KG1 (cell line): ENCODE results near the gene STRA6.
"Not testable (repeated sequence)": the region's sequence is repeated elsewhere in the genome, so short reads cannot be mapped to it uniquely, and the experiment has no call there.

Experiments used
- DNase-seq: peaks from one replicate; lab custom pipeline; 2025; lab: John Stamatoyannopoulos, UW

Gene STRA6

DNA sequence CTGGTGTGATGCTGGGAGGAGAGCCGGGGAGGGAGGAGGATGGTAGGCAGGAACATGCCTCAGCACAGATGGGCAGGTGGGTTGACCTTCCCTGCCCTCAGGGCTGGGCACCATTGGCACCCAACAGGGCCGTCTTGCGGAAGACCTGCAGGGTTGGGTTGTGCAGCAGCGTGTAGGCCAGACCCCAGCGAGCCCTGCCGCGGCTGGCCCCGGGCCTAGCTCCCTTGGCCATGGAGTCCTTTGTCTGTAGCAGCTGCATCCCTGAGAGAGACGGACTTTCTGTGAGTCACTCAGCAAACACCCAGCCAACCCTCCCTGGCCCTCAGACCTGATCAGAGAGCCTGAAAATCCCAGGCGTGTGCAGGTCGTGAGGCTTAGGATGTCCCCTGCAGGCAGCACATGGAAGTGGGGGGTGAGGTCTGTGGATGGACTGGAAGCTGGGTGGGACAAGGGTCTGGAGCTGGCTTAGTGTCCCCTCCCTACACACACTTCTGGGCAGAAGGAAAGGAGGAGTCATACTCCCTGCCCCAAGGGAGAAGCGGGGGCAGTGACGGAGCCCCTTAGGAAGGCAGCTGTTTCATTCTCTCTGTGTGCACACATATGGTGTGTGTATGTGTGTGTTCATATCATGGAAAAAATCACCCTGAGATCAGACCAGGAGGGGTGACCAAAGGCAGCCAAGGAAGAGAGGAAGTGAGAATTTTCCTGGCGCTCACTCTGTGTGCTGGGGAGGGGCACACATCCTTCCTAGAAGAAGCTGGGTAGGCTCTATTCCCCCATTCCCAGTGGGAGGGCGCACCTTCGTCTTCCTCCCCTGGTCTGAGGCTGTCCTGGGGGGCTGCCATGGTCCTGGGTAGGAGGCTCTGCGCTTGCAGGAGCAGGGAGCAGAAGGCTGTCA lies 22.4 kb downstream of the STRA6 start:
- DNase-seq = no peak

DNA sequence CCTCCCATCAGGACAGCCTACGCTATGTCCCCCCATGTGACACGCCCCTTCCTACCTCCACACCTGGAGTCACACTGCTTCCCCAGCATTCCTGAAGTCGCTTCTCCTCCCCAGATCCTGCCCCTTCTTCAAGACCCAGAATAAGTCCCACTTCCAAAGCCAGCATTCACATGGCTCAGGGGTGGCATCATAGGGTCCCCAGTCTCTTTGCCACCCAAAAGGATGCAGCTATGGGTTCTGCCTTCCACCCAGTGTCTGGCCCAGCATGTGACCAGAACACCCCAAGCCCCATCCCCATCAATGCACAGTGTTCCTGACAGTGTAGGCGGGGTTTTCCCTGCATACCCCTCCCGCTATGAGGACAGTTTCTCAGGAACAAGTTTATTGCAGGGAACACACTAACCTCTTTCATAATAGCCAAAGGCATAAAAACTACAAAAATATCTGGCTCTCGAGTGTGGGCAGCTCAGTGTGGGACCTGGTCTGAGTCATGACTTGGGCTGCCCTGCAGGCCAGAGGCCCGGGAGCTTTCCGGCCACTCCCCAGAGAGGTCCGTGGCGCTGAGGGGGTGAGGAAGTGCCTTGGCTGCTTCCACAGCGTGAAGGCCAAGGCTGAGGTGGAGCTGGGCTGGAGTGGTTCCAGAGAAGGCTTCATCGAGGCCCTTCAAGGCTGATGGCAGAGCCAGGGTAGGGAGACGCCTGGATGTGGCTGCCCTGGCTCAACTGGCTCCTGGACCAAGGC lies 23.3 kb downstream of the STRA6 start:
- DNase-seq = no peak

DNA sequence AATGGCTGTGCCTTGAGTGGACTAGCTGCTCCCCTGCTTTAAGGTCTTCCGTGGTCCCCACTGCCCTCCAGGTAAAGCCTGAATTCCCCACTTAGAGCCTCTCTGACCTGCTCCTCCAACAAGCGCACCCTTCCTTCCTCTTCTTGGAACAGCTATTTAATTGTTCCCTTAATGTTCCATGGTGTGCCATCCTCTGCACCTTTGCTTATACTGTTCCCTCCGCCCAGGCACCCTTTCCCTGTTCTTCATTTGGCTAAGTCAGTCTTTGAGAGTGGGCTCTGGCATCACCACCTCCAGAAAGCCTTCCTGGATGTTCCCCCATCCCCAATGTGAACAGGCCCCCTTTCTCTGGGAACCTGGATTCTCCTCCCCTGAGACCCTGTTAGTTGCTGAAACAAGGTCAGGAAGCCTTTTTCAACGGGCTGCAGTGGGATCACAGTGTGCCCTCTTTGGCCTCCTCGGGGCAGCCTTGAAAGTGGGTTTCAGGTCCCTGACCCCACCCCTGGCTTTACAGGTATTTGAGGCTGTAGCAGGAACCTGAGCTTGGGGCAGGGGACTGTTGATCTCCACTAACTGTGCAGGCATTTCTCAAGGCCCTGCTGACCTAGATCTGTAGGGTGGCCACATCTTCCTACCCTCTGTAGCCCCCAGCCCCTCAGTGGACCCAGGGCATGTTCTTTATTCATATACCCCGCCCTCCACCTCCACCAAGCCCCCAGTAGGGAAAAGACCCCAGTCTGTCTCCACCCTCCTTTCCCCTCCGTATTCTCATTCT lies 24.1 kb downstream of the STRA6 start:
- DNase-seq = no peak

DNA sequence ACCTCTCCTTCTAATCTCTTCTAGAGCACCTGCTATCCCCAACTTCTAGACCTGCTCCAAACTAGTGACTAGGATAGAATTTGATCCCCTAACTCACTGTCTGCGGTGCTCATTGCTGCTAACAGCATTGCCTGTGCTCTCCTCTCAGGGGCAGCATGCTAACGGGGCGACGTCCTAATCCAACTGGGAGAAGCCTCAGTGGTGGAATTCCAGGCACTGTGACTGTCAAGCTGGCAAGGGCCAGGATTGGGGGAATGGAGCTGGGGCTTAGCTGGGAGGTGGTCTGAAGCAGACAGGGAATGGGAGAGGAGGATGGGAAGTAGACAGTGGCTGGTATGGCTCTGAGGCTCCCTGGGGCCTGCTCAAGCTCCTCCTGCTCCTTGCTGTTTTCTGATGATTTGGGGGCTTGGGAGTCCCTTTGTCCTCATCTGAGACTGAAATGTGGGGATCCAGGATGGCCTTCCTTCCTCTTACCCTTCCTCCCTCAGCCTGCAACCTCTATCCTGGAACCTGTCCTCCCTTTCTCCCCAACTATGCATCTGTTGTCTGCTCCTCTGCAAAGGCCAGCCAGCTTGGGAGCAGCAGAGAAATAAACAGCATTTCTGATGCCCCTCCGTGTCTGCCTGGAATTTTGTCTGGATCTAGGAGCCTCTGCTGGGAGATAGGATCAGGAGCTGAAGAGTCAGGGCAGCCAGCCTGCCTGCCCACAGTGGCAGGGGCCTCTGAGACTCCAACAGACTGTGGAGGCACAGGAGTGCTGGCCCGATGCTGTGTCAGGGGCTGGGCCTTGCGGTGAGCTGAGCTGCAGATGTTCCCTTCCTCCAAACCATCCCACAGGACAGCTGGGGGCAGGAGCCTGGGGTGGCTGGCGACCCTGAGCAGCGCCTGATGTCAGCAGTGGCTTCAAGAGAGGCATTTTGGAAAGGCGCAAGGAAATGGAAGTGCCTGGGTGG lies 26.0 kb downstream of the STRA6 start:
- no peak for DNase-seq

DNA sequence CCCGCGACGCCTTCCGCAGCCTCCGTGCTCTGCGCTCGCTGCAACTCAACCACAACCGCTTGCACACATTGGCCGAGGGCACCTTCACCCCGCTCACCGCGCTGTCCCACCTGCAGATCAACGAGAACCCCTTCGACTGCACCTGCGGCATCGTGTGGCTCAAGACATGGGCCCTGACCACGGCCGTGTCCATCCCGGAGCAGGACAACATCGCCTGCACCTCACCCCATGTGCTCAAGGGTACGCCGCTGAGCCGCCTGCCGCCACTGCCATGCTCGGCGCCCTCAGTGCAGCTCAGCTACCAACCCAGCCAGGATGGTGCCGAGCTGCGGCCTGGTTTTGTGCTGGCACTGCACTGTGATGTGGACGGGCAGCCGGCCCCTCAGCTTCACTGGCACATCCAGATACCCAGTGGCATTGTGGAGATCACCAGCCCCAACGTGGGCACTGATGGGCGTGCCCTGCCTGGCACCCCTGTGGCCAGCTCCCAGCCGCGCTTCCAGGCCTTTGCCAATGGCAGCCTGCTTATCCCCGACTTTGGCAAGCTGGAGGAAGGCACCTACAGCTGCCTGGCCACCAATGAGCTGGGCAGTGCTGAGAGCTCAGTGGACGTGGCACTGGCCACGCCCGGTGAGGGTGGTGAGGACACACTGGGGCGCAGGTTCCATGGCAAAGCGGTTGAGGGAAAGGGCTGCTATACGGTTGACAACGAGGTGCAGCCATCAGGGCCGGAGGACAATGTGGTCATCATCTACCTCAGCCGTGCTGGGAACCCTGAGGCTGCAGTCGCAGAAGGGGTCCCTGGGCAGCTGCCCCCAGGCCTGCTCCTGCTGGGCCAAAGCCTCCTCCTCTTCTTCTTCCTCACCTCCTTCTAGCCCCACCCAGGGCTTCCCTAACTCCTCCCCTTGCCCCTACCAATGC lies 27.1 kb downstream of the STRA6 start:
- no peak for DNase-seq

DNA sequence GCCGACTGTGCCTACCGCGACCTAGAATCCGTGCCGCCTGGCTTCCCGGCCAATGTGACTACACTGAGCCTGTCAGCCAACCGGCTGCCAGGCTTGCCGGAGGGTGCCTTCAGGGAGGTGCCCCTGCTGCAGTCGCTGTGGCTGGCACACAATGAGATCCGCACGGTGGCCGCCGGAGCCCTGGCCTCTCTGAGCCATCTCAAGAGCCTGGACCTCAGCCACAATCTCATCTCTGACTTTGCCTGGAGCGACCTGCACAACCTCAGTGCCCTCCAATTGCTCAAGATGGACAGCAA lies 27.7 kb downstream of the STRA6 start:
- no peak for DNase-seq

DNA sequence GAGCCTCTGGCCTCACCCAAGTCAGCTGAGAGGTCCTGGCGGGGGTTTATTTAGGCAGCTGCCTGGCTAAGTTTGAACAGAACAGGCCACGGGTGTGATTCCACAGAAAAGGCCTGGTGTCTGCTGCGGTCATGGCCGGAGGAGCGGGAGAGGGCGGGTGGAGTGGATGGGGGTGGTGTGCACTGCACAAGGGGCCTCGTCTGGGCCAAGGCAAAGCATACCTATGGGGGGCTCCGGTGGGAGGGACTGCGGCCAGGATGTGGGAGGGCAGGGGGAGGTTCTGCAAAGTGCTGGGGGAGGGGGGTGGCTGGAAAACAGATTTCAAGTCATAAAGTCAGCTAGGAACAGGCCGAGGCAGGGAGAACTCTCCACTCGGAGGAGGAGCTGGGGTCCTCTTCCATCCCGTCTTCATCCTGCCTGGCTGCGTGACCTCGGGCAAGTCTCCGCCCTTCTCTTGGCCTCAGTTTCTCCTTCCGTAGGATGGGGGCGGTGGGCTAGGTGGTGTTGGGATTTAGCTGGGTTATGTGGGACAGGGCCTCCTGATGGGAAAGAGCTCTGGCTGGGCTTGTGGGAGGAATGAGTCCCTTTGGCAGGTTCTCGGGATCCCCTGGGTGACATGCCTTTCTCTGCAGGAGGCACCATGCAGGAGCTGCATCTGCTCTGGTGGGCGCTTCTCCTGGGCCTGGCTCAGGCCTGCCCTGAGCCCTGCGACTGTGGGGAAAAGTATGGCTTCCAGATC lies 28.2 kb downstream of the STRA6 start:
- DNase-seq = no peak

DNA sequence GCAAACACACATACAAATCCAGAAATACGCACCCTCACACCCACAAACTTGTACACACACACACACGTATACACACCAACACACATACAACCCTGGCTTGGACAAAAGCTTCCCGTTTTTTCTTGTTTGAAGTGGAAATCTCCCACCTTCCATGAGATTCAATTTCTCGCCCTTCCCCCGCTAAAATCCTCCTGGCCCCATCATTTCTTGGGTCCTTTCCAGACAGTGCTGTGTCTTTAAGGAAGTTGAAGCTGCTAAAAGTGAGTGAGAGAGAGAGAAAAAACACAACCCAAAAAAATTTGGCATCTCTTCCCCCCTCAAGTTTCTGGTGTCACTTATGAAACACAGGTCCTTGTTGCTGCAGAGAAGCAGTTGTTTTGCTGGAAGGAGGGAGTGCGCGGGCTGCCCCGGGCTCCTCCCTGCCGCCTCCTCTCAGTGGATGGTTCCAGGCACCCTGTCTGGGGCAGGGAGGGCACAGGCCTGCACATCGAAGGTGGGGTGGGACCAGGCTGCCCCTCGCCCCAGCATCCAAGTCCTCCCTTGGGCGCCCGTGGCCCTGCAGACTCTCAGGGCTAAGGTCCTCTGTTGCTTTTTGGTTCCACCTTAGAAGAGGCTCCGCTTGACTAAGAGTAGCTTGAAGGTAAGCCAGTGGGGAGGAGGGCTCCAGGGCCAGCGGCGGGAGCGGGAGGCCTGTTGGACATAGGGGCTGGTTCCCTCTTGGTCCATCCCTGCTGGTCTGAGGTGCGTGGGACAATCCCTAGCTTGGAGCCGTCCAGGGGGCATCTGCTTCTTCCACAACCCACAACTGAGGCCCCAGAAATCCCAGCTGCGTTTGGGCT lies 29.0 kb downstream of the STRA6 start, which contains the start of gene ISLR:
Gene ISLR, plus strand, starts transcription at position 331 of the 839 bp plus-strand sequence. CDS start 1,149 bp downstream, outside the sequence.
- DNase-seq = no peak

DNA sequence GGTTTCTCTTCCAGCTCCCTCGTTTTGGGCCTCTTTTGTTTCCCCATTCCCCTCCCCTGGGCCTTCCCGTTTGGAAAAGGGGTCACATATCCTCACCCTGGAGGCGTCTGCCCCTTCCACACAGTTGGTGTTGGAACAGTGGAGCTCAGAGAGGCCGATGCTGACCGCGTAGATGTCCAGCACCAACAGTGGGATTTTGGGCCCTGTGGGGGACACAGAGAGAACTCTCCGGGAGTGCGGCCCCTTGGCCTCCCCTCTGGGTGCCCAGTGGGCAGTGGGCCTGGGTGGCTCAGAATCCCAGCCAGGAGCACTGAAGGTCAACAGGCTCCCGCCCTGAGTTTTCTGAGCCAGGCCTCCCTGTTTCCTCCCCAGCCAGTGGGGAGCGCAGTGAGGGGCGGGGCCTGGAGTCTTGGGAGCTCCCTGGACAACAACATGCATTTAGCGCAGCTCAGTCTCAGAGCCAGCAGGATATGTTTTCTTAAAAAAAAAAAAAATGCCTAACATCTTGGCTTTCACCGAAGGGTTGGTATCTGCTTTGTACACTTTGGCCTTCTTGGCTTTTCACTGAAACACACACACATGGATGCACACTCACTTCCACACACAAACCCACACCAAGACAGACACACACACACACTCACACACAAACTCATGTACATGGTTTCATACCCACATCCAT lies 29.7 kb downstream of the STRA6 start:
- DNase-seq = no peak

DNA sequence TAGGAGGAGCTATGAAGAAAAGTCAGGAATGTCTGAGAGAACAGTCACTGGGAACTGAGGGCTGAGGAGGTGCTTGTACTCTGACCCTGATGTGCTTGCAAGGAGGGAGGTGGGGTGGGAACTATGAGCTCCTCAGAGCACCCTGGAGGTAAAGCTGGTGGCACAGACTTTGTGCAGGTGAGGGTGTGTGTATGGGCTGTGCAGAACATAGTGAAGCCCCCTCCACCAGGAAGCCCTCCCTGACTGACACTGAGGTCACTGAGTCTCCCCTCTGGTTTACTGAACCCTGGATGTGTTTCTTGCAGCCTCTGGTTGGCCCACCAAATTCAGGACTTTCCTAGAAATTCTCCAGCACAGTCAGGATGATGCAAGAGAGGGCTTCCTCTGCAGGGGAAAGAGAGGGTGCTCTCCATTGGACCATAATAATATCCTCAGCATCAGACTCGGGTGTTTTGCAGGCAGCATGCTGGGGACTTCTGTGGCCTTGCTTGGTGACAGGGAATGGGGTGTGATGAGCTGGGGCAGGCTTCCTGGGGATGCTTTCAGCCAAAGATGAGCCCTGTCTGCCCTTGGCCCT lies 30.5 kb downstream of the STRA6 start:
- DNase-seq = no peak

DNA sequence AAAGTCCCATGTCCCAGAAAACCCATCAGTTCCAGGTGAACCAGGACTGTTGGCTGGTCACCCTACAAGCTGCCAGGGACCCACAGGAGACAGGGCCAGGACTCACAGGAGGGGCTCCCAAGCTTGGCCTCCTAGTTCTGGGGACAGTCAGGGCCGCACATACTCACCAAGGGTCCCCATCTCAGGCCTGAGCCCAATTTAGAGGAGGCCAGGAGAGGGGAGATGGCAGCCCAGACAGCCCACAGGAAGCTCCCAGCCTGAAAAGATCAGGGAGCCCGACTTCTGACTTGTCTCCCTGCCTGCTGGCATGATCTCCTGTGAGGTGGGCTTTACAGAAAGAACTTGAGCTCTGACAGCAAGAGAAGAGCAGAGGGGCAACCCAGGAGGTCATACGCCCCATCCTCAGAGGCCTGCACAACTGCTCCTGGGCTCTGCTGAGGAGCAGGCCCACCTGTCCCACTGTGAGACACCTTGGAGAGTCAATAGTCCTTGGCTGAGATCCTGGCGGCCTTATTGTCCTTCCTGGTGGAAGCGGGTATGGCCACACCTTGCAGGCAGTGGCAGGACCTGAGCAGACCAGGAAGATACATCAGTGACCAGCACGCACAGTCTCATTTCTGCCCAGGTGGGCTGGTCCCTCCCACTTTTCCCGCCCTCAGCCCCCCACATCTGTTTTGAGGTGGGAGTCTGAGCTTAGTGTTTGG lies 31.6 kb downstream of the STRA6 start:
- no peak for DNase-seq

DNA sequence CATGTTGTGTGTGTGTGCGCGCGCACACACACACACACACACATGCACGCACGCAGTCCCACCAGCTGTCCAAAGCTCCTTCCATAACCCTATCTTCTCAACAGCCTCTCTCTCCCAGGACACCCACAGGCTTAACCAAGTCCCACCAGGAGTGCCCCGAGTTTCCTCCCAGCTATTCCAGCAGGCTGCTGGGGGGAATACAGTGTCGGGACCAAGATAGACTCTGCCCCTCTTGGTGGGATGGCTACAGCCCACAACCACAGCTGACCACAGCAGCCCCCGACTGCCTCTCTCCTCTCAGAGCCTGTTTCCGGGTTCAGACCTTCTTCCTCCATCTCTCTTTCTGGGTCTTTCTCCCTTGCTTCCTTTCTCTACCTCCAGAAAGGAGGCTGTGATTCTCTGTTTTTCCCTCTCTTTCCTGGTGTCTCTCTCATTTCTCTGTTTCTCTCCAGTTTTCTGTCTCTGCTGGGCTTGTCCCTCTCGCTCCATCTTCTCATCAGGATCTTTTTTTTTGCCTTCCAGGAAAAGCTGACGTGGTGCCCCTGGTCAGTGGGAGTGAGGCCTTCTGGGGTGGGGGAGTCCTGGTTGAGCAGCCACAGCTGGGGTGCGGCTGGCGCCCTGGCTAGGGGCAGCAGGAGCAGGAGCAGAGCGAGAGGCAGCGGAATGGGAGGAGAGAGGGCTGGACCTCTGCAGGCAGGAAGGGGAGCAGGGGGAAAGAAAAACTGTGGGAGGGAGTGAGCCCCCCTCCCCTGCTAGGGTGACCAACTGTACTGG lies 32.3 kb downstream of the STRA6 start:
- no peak for DNase-seq

DNA sequence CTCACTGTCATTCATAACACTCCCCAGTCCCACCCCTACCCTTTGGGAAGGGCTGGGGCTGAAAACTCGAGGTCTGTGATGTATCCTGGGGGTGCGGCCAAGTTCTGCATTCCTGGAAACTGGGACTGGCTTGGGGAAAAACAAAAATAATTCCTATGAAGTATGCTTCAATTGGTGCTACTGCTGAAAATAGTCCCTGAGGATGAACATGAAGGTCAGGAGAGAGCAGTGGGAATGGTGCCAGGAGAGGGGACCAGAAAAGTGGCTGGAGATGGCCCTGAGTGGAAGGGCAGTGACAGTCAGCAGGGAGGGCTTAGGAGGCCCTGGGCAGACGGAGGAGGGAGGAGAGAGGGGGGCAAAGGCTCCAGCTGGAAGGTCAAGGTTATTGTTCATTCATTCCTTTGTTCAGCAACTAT lies 33.9 kb downstream of the STRA6 start:
- DNase-seq = no peak

DNA sequence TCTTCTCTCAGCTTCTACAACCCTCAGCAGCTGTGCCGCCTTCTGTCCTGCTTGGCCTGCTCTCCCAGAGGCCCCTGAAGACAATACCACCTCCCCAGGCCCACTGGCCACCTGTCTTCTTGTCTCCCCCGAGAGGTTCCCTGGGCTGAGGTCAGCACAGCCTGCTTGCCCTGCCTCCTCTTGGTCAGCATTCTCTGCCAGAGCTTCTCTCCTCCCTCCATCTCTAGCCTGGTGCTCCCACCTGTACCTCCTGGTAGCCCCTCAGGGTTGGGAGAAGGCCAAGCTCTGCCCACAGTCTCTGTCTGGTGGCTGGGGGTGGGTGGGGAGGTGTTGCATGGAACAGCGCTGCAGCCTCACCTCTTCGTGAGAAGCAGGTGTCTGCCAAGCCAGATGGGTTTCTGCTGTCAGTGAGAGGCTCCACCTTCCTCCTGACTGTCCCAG lies 34.7 kb downstream of the STRA6 start:
- no peak for DNase-seq

DNA sequence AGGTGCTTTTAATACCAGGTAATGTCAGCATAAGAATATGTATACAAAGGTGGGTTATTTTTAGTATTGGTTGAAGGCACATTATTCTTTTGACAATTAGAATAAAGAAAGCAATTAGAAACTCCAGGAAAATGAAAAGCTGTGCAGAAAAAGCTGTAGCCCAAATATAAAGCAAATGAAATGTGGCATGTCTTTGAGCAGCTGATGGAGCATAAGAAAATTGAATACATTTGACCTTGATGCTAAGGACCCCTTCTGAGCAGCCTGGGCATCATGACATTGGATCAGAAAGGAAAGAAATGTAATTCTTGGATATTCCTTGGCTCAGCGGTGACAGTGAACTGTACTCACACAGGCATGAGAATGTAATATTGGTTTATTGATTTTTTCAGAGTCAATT lies 37.1 kb downstream of the STRA6 start:
- DNase-seq = no peak

DNA sequence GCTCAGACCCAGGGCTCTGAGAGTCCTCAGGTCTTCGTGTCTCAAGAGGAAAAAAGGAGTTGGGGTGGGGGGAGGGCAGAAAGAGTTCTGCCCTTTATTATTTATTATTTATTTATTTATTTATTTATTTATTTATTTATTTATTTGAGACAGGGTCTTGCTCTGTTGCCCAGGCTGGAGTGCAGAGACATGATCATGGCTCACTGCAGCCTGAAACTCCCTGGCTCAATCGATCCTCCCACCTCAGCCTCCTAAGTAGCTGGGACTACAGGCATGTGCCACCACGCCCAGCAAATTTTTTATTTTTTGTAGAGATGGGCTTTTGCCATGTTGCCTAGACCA lies 40.4 kb downstream of the STRA6 start:
- not testable (repeated sequence) for DNase-seq
